ENCODE measurements around the gene DYTN.

The DYTN gene

GRCh38 chr2:206670531-206671319 lies 47.5 kb downstream of the DYTN start:
- H3K36me3 ChIP-seq = no peaks in the 10 kb centered on the region
- H3K27me3 ChIP-seq (ENCODE audit: insufficient read depth, low read depth, severe bottlenecking) = no peaks in the 10 kb centered on the region
- TF ChIP-seq, protein P1, sequence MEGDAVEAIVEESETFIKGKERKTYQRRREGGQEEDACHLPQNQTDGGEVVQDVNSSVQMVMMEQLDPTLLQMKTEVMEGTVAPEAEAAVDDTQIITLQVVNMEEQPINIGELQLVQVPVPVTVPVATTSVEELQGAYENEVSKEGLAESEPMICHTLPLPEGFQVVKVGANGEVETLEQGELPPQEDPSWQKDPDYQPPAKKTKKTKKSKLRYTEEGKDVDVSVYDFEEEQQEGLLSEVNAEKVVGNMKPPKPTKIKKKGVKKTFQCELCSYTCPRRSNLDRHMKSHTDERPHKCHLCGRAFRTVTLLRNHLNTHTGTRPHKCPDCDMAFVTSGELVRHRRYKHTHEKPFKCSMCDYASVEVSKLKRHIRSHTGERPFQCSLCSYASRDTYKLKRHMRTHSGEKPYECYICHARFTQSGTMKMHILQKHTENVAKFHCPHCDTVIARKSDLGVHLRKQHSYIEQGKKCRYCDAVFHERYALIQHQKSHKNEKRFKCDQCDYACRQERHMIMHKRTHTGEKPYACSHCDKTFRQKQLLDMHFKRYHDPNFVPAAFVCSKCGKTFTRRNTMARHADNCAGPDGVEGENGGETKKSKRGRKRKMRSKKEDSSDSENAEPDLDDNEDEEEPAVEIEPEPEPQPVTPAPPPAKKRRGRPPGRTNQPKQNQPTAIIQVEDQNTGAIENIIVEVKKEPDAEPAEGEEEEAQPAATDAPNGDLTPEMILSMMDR (IDR thresholded peaks at IDR 0.05; ENCODE audit: low read depth, low read length) = no peak
- H3K4me3 ChIP-seq (ENCODE audit: low read depth, low read length) = no peak overlapping the region
- no peak for DNase-seq
- H3K27ac ChIP-seq = no peak overlapping the region
- H3K9me3 ChIP-seq (ENCODE audit: severe bottlenecking) = no peaks in the 10 kb centered on the region

- Histone ChIP-seq H3K27me3 (ENCODE audit: insufficient read depth, low read depth, severe bottlenecking) (no peaks in the 10 kb centered on the region), H3K27ac (no peak overlapping the region), H3K36me3 (no peaks in the 10 kb centered on the region), H3K4me3 (ENCODE audit: low read depth, low read length) (no peak overlapping the region), H3K9me3 (ENCODE audit: severe bottlenecking) (no peaks in the 10 kb centered on the region)
- TF ChIP-seq, protein P1 (IDR thresholded peaks at IDR 0.05; ENCODE audit: low read depth, low read length) = no peak
- no peak for DNase-seq
These were observed 52.9 kb downstream of the DYTN start for GRCh38 chr2:206665251-206665650.

DNA sequence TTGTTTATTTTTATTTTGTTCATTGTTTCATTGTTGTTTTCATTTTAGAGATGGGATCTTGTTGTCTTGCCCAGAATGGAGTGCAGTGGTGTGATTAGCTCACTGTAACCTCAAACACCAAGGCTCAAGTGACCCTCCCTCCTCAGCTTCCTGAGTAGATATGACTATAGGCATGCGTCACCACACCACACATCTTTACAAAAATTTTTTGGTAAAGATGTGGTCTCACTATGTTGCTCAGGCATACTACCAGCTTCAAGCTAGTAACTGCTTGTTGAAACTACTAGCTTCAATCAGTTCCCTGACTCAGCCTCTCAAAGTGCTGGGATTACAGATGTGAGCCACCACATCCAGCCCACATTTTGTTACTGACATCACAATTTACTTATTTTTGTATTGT lies 61.1 kb downstream of the DYTN start:
- H3K27ac ChIP-seq = no peak overlapping the region
- TF ChIP-seq, protein P1 (IDR thresholded peaks at IDR 0.05; ENCODE audit: low read depth, low read length) = no peak
- no peaks in the 10 kb centered on the region for H3K36me3 ChIP-seq
- no peak for DNase-seq
- no peaks in the 10 kb centered on the region for H3K9me3 ChIP-seq (ENCODE audit: severe bottlenecking)
- no peak overlapping the region for H3K4me3 ChIP-seq (ENCODE audit: low read depth, low read length)
- H3K27me3 ChIP-seq (ENCODE audit: insufficient read depth, low read depth, severe bottlenecking) = no peaks in the 10 kb centered on the region

DNA sequence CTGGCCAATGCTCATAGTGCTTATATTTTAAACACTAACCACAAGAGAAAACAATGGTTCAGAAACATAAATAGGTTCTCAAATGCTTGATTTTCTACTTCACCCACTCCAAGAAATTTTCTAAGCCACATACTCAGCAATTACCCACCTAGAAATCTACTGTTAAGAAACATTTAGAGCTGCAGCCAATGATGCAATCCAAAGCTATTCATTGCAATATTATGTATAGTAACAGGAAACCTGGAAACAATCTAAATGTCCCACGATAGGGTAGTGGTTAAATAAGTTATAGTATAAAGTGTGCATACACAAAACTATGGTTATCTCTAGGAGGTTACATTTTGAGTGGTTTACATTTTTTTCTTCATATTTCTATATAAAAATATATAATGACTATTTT lies 70.2 kb downstream of the DYTN start:
- TF ChIP-seq, protein P1 (IDR thresholded peaks at IDR 0.05; ENCODE audit: low read depth, low read length) = no peak
- Histone ChIP-seq H3K36me3 (no peaks in the 10 kb centered on the region), H3K27ac (no peak overlapping the region), H3K4me3 (ENCODE audit: low read depth, low read length) (no peak overlapping the region), H3K9me3 (ENCODE audit: severe bottlenecking) (no peaks in the 10 kb centered on the region), H3K27me3 (ENCODE audit: insufficient read depth, low read depth, severe bottlenecking) (no peaks in the 10 kb centered on the region)
- DNase-seq = no peak

GRCh38 chr2:206642075-206643025 lies 75.8 kb downstream of the DYTN start, which contains the start of gene FAM237A:
FAM237A (plus strand) TSS chr2:206642487; CDS start chr2:206644237, 1,750 bp downstream.
- no peaks in the 10 kb centered on the region for H3K27me3 ChIP-seq (ENCODE audit: insufficient read depth, low read depth, severe bottlenecking)
- TF ChIP-seq, protein P1 (IDR thresholded peaks at IDR 0.05; ENCODE audit: low read depth, low read length) = no peak
- H3K9me3 ChIP-seq (ENCODE audit: severe bottlenecking) = no peaks in the 10 kb centered on the region
- no peak within 1 kb of the TSS for H3K4me3 ChIP-seq (ENCODE audit: low read depth, low read length)
- DNase-seq = no peak
- no peaks in the 10 kb centered on the region for H3K36me3 ChIP-seq
- no peak within 1 kb of the TSS for H3K27ac ChIP-seq
